ENCODE measurements around the gene NPAS1.
"Not testable (repeated sequence)": the region's sequence is repeated elsewhere in the genome, so short reads cannot be mapped to it uniquely, and the experiment has no call there.

NPAS1 gene

DNA sequence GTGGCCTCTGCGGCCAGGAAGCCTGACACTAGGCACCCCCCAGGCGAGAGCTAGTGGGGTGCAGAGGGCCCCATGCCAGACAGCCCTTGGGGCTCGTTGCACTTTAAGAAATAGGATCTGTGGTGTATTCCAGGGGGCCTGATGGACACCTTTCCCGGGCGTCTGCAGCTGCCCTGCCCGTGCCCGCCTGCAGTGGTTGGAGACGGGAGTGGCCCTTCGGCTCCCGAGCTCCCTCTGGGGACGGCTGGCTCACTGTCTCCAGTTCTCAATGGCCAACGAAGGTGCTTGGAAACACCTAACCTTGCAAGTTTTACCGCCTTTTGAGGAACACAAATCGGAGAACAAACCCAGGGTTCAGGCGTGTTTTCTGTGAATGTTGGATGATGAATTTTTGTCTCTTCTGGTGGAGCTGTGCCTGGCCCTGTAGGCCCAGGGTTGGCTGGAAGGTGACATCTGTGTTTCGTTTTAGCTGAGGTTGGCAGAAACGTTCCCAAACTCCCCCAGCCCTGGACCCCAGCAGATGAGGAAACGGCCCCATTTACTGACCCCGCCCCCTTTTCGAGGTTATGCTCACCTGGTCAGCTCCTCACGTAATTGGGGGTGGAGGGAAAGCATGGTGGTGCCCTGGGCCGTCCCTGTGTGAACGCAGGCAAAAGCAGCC, 17.4 kb upstream of the NPAS1 start:
- H3K27ac ChIP-seq: no peak overlapping the region
- TF ChIP-seq, protein P1, sequence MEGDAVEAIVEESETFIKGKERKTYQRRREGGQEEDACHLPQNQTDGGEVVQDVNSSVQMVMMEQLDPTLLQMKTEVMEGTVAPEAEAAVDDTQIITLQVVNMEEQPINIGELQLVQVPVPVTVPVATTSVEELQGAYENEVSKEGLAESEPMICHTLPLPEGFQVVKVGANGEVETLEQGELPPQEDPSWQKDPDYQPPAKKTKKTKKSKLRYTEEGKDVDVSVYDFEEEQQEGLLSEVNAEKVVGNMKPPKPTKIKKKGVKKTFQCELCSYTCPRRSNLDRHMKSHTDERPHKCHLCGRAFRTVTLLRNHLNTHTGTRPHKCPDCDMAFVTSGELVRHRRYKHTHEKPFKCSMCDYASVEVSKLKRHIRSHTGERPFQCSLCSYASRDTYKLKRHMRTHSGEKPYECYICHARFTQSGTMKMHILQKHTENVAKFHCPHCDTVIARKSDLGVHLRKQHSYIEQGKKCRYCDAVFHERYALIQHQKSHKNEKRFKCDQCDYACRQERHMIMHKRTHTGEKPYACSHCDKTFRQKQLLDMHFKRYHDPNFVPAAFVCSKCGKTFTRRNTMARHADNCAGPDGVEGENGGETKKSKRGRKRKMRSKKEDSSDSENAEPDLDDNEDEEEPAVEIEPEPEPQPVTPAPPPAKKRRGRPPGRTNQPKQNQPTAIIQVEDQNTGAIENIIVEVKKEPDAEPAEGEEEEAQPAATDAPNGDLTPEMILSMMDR (conservative IDR thresholded peaks at IDR 0.05): peak; percentile 24; the same call in 1 of the 2 replicates

DNA sequence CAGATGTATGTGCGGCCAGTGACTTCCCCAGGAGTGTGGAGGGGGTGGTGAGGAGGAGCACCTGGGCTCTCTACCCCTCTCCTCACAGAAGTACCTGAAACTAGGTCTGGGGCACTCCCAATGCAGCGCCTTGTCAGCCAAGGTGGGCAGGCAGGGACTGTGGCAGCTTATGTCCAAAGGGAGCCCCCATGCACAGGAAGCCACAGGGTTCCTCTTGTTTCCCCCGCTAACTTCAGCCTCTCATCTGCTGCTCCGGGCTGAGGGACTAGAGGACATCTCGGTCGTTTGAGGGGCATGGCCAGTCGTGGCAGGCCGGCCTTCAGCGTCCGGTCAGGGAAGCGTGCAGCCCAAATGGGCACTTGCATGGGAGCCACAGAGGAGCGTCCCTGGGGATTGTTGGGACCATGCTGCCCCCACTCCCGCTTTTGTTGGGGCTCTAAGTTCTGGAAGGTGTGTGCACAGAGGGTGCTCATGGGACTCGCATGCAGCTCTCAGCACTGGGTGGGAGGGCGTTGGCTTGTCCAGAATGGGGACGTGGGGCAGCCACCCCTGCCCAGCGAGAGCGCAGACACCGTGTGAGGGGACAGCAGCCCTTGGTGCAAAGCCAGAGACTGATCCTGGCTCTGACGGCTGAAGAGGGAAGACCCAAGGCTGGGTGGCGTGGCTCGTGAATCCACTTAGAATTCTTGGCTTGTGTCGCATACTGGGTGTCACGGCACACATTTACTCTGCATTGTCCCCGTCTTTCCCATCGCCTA, 16.6 kb upstream of the NPAS1 start:
- TF ChIP-seq, protein P1 (conservative IDR thresholded peaks at IDR 0.05): no peak

DNA sequence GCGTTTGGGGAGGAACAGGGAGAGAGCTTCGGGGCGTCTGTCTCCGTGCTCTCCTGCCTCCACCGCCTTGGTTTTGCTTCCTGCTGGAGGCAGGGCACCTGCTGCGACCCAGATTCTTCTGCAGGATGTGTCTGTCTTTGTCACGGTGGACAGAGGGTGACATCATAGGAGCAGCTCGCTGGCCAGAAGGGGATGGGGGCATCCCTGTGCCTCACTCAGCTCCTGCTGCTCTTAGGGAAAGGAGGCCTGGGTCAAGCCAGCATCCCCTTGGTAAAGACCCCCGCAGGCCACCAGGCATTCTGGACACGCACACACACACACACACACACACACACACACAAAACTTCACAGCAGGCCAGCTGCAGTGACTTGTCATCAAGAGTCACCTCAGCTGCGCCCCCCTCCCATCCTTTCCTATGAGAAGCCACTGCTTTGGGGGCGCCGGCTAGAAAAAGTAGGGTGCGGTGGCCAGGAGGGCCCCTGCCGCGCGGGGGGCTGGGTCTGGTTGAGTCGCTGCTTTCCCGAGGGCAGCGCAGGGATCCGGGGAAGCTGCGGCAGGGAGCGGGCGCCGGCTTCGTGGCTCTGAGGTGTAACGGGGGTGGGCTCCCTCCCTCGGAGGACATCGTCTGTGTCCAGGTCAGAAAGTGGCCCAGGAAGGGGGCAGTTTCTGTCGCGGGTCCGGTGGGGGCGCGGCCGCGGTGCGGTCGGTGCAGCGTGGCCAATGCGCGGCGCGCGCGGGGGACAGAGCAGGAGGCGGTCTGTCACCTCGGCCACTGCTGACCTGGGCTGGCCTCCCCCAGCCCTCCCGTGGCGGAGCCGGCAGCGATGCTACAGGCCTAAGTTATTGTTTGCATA, 15.8 kb upstream of the NPAS1 start:
- TF ChIP-seq, protein P1 (conservative IDR thresholded peaks at IDR 0.05): no peak
- H3K27ac ChIP-seq: peak overlapping the region; percentile 9; the same call in 1 of the 2 replicates

More for the DNA sequence above, 16.6 kb upstream of the NPAS1 start:
- 0 out of 2 replicates have a peak overlapping the region, but pooled peaks have one; percentile 9 for H3K27ac ChIP-seq

DNA sequence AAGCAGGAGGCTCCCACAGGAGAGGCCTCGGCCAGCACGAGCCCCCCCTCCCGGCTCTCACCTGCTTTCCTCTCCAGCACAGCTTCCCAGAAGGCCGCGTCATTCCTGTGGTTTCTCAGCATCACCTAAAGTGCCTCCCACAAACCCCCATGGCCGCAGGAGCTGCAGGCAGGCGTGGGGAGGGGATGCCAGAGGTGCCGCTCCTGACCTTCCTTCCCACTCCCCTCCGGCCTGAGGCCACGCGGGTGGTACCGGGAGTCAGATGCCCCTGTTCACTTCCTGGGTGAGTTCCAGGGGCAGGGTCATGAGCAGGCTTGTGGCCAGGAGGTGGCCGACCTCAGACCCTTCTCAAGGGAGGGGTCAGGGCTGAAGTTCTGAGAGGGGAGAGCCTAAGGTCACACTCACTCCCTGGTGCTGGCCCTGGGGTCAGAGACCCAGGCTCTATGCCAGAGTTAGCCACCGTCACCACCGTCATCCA, 14.4 kb upstream of the NPAS1 start:
- TF ChIP-seq, protein P1 (conservative IDR thresholded peaks at IDR 0.05): no peak
- peak overlapping the region; percentile 9; the same call in 1 of the 2 replicates for H3K27ac ChIP-seq

DNA sequence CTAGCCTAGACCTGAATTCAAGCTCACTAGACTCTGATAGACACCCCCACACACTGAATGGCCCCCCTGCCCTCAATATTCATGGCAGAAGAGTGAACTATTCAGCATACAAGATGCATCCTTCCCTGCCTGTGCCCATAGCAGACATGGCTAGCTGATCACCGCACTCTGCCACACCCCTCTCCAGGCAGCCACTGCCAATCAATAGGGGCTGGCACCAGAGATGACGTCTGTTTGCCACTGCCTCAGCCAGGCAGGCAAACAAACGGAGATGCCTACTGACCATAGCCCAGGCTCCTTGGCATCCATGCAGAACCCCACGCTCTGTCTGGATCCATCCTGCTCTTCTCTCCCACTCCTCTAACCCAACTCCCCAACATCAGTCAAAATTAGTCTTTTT, 13.8 kb upstream of the NPAS1 start:
- TF ChIP-seq, protein P1 (conservative IDR thresholded peaks at IDR 0.05): no peak
- H3K27ac ChIP-seq: no peak overlapping the region; the same call in 1 of the 2 replicates

DNA sequence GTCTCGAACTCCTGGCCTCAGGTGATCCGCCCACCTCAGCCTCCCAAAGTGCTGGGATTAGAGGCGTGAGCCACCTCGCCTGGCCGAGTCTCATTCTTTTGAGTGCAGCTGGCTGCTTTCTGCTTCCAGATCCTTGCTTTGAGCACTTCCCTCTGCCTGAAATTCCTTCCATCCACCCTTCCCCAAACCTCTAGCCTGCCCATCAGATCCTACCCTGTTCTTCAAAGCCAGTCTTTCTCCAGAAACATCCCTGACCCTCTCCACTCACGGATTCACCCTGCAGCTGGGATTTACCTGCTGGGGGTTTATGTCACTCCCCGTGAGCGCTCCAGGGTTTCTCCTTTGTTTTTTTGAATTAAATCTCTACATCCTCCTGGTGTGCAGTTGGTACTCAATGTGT, 13.1 kb upstream of the NPAS1 start:
- H3K27ac ChIP-seq: no peak overlapping the region
- TF ChIP-seq, protein P1 (conservative IDR thresholded peaks at IDR 0.05): no peak

DNA sequence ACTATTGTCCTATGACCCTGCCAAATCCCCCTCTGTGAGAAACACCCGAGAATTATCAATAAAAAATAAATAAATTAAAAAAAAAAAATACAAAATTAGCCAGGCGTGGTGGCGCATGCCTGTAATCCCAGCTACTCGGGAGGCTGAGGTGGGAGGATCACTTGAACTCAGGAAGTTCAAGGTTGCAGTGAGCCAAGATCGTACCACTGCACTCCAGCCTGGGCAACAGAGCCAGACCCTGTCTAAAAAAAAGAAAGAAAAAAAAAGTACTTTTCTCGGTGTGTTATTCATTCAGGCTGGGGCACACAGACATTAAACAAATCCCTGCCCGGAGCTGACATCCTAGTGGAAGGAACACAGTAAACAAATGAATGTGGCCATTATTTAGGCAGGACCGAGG, 9.1 kb upstream of the NPAS1 start:
- H3K27ac ChIP-seq: not testable (repeated sequence)

All from VCaP (cell line).